GM18511 (cell line): Measurements from ENCODE around the gene ADH1C.

ENCODE experiments used
- ATAC-seq: cut with Tn5 transposase; IDR thresholded peaks from one replicate; pipeline ENCODE4 v1.9.1; 2021; ENCODE audit warnings: mild to moderate bottlenecking, moderate library complexity; ENCODE audit not compliant: unreplicated experiment

Gene ADH1C

DNA sequence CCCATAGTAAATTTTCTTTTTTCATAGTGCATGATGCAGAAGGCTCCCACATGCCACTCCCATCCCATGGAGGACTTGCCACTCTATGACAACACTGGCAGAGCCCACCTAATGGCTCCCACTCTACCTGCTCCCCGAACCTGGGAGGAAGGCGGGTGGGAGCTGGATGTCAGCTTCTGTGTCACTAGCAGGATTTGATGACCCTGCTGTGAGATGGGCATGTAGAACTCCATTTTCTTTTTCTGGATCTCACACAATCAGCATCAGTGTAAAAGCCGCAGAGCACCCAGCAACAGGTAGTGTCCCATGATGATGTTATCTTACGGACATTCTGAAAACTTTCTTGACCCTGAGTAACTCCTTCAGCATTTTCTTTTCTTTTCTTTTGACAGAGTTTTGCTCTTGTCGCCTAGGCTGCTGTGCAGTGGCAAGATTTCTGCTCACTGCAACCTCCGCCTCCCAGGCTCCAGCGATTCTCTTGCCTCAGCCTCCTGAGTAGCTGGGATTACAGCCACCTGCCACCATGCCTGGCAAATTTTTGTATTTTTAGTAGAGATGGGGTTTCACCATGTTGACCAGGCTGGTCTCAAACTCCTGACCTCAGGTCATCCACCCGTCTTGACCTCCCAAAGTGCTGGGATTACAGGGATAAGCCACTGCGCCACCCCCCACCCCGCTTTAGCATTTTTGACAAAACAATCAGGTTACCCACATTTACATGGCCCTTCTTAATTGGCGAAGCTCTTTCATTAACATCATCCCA lies 46.7 kb downstream of the ADH1C start:
- ATAC-seq = no peak

DNA sequence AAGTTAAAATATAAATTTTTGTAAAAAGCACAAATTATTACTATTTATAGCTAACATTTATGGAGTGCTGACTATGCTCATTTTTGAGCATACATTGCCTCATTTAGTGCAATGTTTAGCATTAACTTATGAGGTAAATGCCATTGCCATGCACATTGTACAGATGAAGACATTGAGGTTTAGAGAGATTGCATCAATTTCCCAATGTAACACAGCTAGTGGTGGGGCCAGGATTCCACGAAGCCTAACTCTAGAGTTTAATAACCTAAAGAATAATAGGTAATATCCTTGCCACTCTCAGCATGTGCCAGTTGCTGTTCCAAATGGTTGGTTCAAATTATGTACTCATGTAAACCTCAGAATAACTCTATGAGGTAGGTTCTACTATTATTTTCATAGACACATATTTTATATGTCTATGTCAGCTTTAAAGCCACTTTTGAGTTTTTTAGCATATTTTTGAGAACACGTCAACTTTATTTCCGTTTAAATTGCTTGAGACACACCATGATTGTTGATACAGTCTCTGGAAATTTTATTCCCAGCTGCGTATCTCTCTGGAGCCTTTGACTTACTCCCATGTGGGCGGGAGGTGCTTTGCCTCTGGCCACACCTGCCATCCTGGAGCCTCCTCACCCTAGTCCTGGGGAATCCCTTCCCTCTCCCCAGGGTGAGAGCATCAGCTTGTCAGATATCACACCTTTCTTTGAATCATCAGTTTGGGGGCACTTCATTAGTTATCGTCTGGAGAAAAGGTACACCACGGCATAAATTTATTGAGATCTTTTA lies 51.0 kb downstream of the ADH1C start:
- ATAC-seq = no peak

GRCh38 chr4:99300934-99301333 lies 51.6 kb downstream of the ADH1C start:
- no peak for ATAC-seq

DNA sequence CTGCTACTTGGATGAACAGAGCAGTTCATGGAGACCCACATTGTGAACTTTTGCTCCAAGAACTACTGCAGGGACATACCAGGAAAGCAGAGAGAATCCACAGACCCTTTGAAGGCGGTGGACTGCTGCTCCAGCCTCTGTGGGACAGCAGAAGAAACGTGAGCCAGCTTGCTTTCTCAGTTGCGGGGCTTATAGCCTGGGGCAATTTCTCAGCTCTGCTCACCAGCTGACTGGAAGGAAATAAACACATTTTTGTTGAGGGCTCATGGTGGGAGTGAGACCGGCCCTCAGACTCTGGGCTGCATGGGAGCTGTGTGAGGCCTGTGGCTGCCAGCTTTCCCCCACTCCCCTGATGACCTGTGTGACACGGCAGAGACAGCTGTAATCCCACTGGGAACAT lies 59.2 kb downstream of the ADH1C start:
- ATAC-seq = no peak

DNA sequence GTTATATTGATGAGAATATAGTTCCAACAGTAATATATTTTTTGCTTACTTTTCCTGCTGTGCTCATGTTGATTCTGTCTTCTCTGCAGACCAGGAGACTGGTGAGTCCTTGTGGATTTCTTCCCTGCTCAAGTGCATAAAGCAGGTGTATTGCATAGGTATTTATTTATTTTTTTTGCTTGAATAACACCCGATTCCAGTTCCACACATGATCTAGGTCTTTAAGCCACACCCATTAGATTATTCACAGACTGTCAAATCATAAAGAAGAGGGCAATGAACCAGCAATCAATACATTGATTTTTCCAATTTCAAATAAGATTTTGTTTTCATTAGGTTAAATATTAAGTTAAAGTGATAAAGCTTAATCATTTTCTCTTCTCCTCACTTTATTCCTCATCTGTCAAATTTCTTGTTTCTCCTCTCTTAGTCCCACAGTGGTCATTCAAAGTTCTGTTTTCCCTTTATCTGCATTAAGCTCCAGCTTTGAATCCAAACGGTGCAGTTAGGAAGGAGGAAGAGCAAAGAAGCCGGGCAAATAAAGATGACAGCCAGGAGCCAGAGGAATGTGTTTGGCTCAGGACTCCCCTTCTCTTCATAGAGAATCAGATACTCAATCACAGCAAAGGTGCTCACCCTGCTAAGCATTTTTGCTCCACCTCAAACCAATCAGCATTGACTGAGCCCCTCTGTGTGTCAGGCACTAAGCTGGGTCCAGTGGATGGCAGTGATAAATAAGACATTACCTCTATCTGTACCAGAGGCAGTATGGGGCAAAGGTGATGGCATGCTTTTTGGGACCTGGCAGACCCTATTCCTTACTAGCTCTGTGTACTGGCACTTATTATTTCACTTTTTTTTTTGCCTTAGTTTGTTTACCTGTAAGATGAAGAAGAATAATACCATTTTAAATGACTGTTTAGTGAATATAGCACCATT lies 61.4 kb downstream of the ADH1C start, which contains the start of gene ADH1A:
TSS of gene ADH1A (minus strand) at position 138 of the 939 bp plus-strand sequence. CDS start at position 67, 71 bp downstream.
- ATAC-seq = no peak
